G401 (cell line): ENCODE measurements around the gene OSCP1. TPM values are rescaled to one million over a fixed set of nuclear protein-coding genes. Genes with fewer than 3 reads are reported as not detected.

Experiments
- DNase-seq: peaks from one replicate; pipeline ENCODE4 v3.0.0-alpha.2; 2015; ENCODE audit warnings: low spot score
- in situ Hi-C: cut with HindIII; loops from 2 replicates; pipeline ENCODE4 v1.10.0; 2016; ENCODE audit warnings: low sequenced_read_pairs, mixed read lengths
- total RNA-seq: library from RNA; depleted of rRNA; stranded (reverse); fragments of >200 nt; shearing (Covaris generic); gene quantifications from 2 replicates; pipeline ENCODE4 v1.2.3, GENCODE V29; 2014

The OSCP1 gene
- total RNA-seq, 1 experiment from 2014 or later: 16.2 TPM

DNA sequence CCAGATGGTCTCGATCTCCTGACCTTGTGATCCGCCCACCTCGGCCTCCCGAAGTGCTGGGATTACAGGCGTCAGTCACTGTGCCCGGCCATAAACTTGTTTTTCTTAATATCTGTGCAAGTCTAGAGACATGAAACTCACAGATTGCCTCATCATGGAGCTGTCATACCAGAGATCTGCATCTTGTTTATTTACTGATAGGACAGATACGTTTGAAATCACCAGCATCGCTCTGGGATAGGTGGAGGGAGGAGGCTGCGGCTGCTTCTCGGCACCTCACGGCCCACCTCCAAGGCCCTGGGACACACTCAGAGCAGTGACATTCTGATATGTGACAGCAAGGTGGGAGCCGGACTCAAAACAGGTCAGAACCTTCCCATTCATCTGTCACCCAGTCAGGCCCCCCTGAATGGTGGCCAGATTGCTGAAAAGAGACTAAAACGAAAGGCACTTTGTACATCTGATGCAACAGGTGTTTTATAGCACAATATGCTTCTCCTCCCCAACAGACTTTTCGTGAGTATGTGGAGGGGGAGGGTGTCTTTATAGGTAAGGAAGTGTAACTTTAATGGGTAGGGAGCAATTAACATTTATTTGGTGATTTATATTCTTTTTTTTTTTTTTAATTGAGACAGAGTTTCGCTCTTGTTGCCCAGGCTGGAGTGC, 34.5 kb downstream of the OSCP1 start:
- in situ Hi-C loops: no loop called here
- no peak for DNase-seq

DNA sequence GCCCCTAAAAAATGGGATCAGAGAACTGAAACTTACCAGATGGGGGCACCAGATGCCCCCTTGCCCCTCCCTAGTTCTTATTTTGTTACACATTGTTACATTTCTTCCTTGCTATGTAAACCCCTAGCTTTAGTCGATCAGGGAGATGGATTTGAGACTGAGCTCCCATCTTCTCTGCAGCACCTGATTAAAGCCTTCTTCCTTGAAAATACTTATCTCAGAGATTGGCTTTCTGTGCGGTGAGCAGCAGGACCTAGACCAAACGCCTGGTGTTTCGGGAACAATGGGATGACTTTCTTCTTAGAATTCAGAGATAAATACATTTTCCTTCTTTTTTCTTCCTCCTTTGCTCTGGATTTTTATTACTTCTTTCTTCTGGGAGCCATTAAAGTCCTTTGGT, 35.9 kb downstream of the OSCP1 start:
- in situ Hi-C loops: no loop called here
- DNase-seq: no peak

- DNase-seq: peak; percentile 33
- in situ Hi-C loops: no loop called here
These were observed 38.3 kb downstream of the OSCP1 start for GRCh38 chr1:36411674-36412648.

GRCh38 chr1:36408479-36408878, 41.8 kb downstream of the OSCP1 start:
- no peak for DNase-seq

GRCh38 chr1:36406440-36406839, 43.8 kb downstream of the OSCP1 start:
- DNase-seq: no peak
- in situ Hi-C loops: no loop called here

More at GRCh38 chr1:36408479-36408878, 41.8 kb downstream of the OSCP1 start:
- in situ Hi-C loops: no loop called here

GRCh38 chr1:36402504-36402890, 47.8 kb downstream of the OSCP1 start:
- in situ Hi-C loops: no loop called here
- no peak for DNase-seq

DNA sequence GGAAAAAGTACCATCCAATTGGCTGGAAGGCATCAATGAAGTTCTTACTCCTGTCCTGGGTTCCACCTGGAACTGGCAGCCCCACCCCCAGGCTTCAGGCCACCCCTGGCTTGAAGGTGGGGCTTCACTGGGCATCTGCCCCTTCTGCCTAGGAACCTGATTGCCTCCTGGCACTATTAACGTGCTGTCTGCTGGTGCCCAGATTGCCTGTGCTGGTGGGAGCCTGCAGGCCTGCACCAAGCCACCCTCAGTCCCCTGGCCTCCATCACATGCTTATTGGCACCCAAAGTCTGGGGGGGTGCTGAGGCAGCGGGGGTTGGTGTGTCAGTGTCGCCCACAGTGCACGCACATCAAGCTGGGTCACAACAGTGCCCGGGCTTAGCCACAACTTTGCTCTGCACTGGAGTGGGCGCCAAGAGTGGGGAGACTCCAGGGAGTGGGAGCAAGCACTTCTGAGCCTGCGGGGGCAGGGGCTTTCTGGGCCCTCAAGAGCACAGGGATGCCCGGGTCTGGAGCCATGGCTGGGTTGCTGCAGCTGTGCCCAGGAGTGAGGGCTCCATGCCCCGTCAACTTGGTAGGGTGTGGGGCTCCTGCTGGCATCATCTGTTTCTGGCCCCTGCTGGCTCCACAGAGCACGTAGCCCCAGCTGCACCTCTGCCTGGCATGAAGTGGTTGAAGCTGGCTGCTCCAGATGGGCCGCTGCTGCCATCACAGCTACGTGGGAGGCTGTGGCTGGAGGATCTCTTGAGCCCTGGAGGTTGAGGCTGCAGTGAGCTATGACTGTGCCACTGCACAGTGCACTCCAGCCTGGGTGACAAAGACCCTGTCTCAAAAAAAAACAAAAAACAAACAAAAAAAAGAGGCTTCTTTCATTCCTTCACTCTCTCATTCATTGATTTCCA, 48.4 kb downstream of the OSCP1 start:
- DNase-seq: no peak
- in situ Hi-C loops: no loop called here

GRCh38 chr1:36400825-36401601, 49.2 kb downstream of the OSCP1 start:
- peak; percentile 63 for DNase-seq
- in situ Hi-C loops: no loop called here

- in situ Hi-C loops: no loop called here
- no peak for DNase-seq
These were observed 49.8 kb downstream of the OSCP1 start for GRCh38 chr1:36400514-36400824.

DNA sequence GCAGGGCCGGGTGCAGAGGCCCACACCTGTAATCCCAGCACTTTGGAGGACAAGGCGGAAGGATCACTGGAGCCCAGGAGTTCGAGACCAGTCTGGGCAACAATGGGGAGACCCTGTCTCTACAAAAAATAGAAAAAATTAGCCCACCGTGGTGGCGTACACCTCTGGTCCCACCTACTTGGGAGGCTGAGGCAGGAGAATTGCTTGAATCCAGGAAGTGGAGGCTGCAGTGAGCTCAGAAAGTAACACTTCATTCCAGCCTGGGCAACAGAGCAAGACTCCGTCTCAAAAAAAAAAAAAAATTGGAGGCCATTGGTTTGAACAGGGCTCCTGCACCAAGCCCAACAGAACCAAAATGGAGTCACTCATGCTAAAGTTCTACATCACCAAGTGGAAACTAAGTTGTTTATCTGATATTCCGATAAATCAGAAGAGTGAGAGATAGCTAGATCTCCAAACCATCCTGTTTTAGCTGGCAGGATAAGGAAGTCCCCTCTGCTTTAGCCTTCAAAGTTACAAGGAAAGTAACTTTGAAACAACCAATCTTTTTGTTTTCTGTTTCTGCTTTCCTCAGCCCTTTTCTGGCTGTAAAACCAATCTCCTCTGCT, 51.8 kb downstream of the OSCP1 start:
- in situ Hi-C loops: no loop called here
- DNase-seq: no peak

DNA sequence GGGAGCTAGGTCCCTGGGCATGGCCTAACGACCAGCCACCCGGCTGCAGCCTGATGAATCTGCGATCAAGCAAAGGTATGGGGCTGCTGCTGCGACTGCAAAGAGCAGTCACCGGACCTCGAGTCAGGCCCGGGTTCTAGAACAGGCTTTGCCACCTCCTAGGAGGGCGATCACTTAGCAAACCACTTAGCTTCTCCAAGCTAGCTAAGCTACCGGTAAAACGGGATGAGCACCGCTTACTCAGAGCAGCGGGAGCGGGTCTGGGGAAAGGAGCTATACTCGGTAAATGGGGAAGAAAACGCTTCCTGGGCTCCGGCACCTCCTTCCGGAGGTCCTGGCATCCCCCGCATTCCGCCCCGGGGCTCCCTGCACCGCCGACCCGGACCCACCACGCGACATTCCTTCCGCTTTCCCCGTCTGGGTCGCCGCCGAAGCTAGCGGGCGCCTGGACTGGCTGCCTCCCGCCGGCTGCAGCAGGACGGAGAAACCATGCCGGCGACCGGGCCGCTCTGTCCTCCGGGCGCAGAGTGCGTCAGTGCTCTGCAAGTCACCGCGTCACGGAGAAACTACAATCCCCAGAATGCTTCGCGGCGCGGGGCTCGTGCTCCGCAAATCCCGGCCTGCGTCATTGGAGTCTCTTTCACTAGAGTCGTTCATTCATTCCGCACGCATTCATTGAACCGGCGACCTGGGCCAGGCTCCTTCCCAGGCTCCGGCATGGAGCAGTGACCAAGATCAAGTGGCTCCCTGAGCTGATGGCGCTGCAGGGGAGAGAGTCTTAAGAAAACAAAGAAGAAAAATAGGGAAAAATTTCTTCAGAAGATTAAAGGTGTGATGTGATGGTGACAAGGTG, 52.6 kb downstream of the OSCP1 start, which contains the start of gene LSM10:
Gene LSM10, minus strand, starts transcription at position 531 of the 853 bp plus-strand sequence. CDS start 3,779 bp downstream, outside the sequence.
- in situ Hi-C loops: no loop called here
- peak; percentile 97 for DNase-seq

- in situ Hi-C loops: no loop called here
- DNase-seq: no peak
These were observed 53.2 kb downstream of the OSCP1 start for GRCh38 chr1:36397083-36397377.

- DNase-seq: no peak
- in situ Hi-C loops: no loop called here
These were observed 53.9 kb downstream of the OSCP1 start for GRCh38 chr1:36396359-36396758.

GRCh38 chr1:36393686-36394085, 56.6 kb downstream of the OSCP1 start:
- in situ Hi-C loops: no loop called here
- DNase-seq: no peak

DNA sequence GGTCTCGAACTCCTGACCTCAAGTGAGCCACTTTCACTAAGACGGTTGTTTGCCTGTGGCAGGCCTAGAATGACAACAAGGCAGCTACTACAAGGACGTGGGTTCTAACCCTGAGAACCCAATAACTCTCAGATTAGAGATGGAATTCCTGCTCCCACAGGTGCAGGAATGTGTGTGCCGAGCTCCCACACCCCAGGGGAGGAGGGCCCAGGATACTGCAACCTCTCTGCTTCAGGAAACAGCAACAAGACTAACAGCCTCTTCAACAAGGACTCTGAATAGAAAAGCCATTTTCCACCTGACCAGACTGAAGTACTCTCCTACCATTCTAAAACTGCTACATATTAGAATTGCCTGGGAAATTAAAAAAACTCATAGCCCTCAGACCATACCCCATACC, 57.4 kb downstream of the OSCP1 start:
- no peak for DNase-seq
- in situ Hi-C loops: no loop called here

GRCh38 chr1:36391271-36391670, 59.0 kb downstream of the OSCP1 start:
- no peak for DNase-seq
- in situ Hi-C loops: no loop called here

DNA sequence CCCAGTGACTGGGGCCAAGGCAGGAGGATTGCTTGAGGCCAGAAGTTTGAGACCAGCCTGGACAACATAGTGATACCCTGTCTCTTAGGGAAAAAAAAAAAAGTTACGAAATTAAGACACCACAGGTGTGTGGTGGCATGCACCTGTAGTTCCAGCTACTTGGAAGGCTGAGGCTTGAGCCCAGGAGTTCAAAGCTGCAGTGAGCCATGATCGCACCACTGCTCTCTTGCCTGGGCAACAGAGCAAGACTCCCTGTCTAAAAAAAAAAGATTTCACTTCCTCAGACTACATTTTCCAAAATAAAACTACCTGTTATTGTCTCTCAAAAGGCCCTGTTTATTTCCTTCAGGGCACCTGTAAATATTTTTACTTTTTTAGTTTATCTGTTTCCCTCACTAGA, 59.8 kb downstream of the OSCP1 start:
- in situ Hi-C loops: no loop called here
- DNase-seq: no peak

DNA sequence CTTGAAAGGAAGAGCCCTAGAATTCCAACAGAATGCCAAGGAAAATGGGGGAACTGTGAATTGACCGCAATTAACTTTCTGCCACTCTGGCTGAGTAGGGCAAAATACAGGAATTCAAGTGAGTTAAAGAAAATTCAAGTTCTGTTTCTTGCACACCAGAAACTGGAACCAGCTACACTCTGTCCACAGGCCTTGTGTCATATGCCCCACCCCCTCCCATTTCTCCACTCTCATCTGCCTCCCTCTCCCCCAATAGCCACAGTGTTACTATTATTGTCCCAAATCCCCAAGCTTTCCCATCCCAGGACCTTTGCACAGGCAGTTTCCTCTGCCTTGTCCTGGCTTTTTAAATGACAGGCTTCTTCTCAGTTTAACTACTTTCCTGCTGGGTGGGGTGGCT, 60.3 kb downstream of the OSCP1 start:
- no peak for DNase-seq

More for the DNA sequence above, 60.3 kb downstream of the OSCP1 start:
- in situ Hi-C loops: no loop called here
